Activated effector memory CD4-positive, alpha-beta T cell treated with anti-CD3 and anti-CD28 coated beads, Interleukin-2, amount 50 U/mL, for 16 hours (primary cell): ENCODE results near the gene LRMDA.

Experiments
- DNase-seq: peaks from one replicate; pipeline ENCODE4 v3.0.0-alpha.2; 2020

LRMDA gene

GRCh38 chr10:76436981-76437380 lies 1005.6 kb downstream of the LRMDA start:
- no peak for DNase-seq

- DNase-seq = no peak
These were observed 1009.0 kb downstream of the LRMDA start for GRCh38 chr10:76440426-76440825.

- DNase-seq = no peak
These were observed 1010.7 kb downstream of the LRMDA start for GRCh38 chr10:76442113-76442512.

- DNase-seq = no peak
These were observed 1012.8 kb downstream of the LRMDA start for GRCh38 chr10:76444034-76444800.

GRCh38 chr10:76447578-76447977 lies 1016.2 kb downstream of the LRMDA start:
- no peak for DNase-seq

- no peak for DNase-seq
These were observed 1020.5 kb downstream of the LRMDA start for GRCh38 chr10:76451911-76452310.

GRCh38 chr10:76453332-76453731 lies 1021.9 kb downstream of the LRMDA start:
- no peak for DNase-seq

GRCh38 chr10:76453997-76454396 lies 1022.6 kb downstream of the LRMDA start:
- no peak for DNase-seq

GRCh38 chr10:76454506-76455140 lies 1023.2 kb downstream of the LRMDA start:
- DNase-seq = no peak

GRCh38 chr10:76456197-76456596 lies 1024.8 kb downstream of the LRMDA start:
- DNase-seq = no peak

- no peak for DNase-seq
These were observed 1027.7 kb downstream of the LRMDA start for GRCh38 chr10:76459016-76459730.

GRCh38 chr10:76461024-76461423 lies 1029.6 kb downstream of the LRMDA start:
- no peak for DNase-seq

- no peak for DNase-seq
These were observed 1031.7 kb downstream of the LRMDA start for GRCh38 chr10:76463111-76463510.

- no peak for DNase-seq
These were observed 1035.5 kb downstream of the LRMDA start for GRCh38 chr10:76466836-76467503.

- DNase-seq = no peak
These were observed 1038.3 kb downstream of the LRMDA start for GRCh38 chr10:76469675-76470074.

GRCh38 chr10:76479103-76479790 lies 1047.8 kb downstream of the LRMDA start:
- DNase-seq = no peak

- no peak for DNase-seq
These were observed 1049.8 kb downstream of the LRMDA start for GRCh38 chr10:76481178-76481577.

GRCh38 chr10:76487582-76487981 lies 1056.2 kb downstream of the LRMDA start:
- DNase-seq = no peak

GRCh38 chr10:76488602-76489001 lies 1057.2 kb downstream of the LRMDA start:
- no peak for DNase-seq

- DNase-seq = no peak
These were observed 1059.8 kb downstream of the LRMDA start for GRCh38 chr10:76491216-76491615.

GRCh38 chr10:76492026-76492425 lies 1060.6 kb downstream of the LRMDA start:
- no peak for DNase-seq

- no peak for DNase-seq
These were observed 1061.5 kb downstream of the LRMDA start for GRCh38 chr10:76492678-76493472.
